GM19463 (cell line): ENCODE data around the gene SNX4.
"Not testable (repeated sequence)": the region's sequence is repeated elsewhere in the genome, so short reads cannot be mapped to it uniquely, and the experiment has no call there.

Source experiments
- ATAC-seq: cut with Tn5 transposase; IDR thresholded peaks from one replicate; pipeline ENCODE4 v1.9.1; 2021; ENCODE audit warnings: mild to moderate bottlenecking, moderate library complexity; ENCODE audit not compliant: unreplicated experiment

Gene SNX4

GRCh38 chr3:125519678-125520562 is at the start of gene SNX4:
Gene SNX4 (minus strand): TSS chr3:125520202. CDS start chr3:125520172, 30 bp downstream.
- ATAC-seq = peak; percentile 91

- no peak for ATAC-seq
Measured at GRCh38 chr3:125556314-125556713, 36.3 kb upstream of the SNX4 start.

- no peak for ATAC-seq
Measured at GRCh38 chr3:125552401-125552800, 32.4 kb upstream of the SNX4 start.

- no peak for ATAC-seq
Measured at GRCh38 chr3:125528920-125529319, 8.9 kb upstream of the SNX4 start.

GRCh38 chr3:125525153-125525552 is 5.2 kb upstream of the SNX4 start:
- no peak for ATAC-seq

- not testable (repeated sequence) for ATAC-seq
Measured at GRCh38 chr3:125520563-125520919, 539 bp upstream of the SNX4 start.

- ATAC-seq = no peak
Measured at GRCh38 chr3:125515421-125515820, 4.6 kb downstream of the SNX4 start.

- ATAC-seq = no peak
Measured at GRCh38 chr3:125513490-125514115, 6.4 kb downstream of the SNX4 start.

- ATAC-seq = no peak
Measured at GRCh38 chr3:125512135-125512920, 7.7 kb downstream of the SNX4 start.

- no peak for ATAC-seq
Measured at GRCh38 chr3:125511420-125512118, 8.4 kb downstream of the SNX4 start.

- ATAC-seq = no peak
Measured at GRCh38 chr3:125507128-125507527, 12.9 kb downstream of the SNX4 start.

- no peak for ATAC-seq
Measured at GRCh38 chr3:125498630-125499029, 21.4 kb downstream of the SNX4 start.

GRCh38 chr3:125496701-125497100 is 23.3 kb downstream of the SNX4 start:
- no peak for ATAC-seq

- ATAC-seq = no peak
Measured at GRCh38 chr3:125482406-125482805, 37.6 kb downstream of the SNX4 start.

- no peak for ATAC-seq
Measured at GRCh38 chr3:125481786-125482185, 38.2 kb downstream of the SNX4 start.

GRCh38 chr3:125481375-125481759 is 38.6 kb downstream of the SNX4 start:
- ATAC-seq = not testable (repeated sequence)

- no peak for ATAC-seq
Measured at GRCh38 chr3:125480656-125481374, 39.2 kb downstream of the SNX4 start.

- no peak for ATAC-seq
Measured at GRCh38 chr3:125479091-125479490, 40.9 kb downstream of the SNX4 start.

- ATAC-seq = no peak
Measured at GRCh38 chr3:125478326-125478725, 41.7 kb downstream of the SNX4 start.

GRCh38 chr3:125477701-125478100 is 42.3 kb downstream of the SNX4 start:
- ATAC-seq = no peak
